Pancreas (tissue), 10 donors: ENCODE results near the gene SEMA7A. TPM values are rescaled to one million over a fixed set of nuclear protein-coding genes. Genes with fewer than 3 reads are reported as not detected.

Source experiments
- ATAC-seq, 4 donors: fragments of 200-7000 bp; cut with Tn5 transposase; one replicate each; pipeline versions ENCODE4 v1.8.0 to v1.9.1; 2020; ENCODE audit warnings: mild to moderate bottlenecking in 4 of 4, moderate library complexity in 4 of 4
- DNase-seq, 6 donors: peaks; one replicate each; pipeline ENCODE4 v3.0.0-alpha.2; 2020
- FAIRE-seq: peaks from 2 replicates; lab custom pipeline; 2012; peaks lifted over from hg19 to GRCh38; lab: Jason Lieb, UNC
- H3K27ac ChIP-seq, 4 donors: fragments of 200-600 bp; sonication (generic); 1 replicate in 3 of 4; 2 replicates in 1 of 4; pipeline versions ENCODE4 v1.5.0 to v1.8.0; 2020
- H3K27me3 ChIP-seq, 4 donors: fragments of 200-600 bp; one replicate each; pipeline ENCODE4 v1.8.0; 2021
- H3K36me3 ChIP-seq, 3 donors: fragments of 200-600 bp; sonication (generic) in 1 of 3; one replicate each; pipeline versions ENCODE4 v1.5.0 to v1.8.0; 2020 to 2021
- H3K4me1 ChIP-seq, 3 donors: fragments of 200-600 bp; one replicate each; pipeline ENCODE4 v1.8.0; 2021
- H3K4me3 ChIP-seq, 4 donors: fragments of 200-600 bp; sonication (generic) in 2 of 4; one replicate each; pipeline versions ENCODE4 v1.5.0 to v1.8.0; 2020 to 2021
- H3K9me3 ChIP-seq, 4 donors: fragments of 200-600 bp; one replicate each; pipeline ENCODE4 v1.8.0; 2021
- CTCF ChIP-seq, 4 donors: fragments of 200-600 bp; sonication (generic) in 3 of 4; IDR thresholded peaks; one replicate each; pipeline versions ENCODE4 v1.5.0 to v1.8.0; 2021; ENCODE audit warnings: antibody characterized with exemption in 4 of 4
- WGBS, 2 donors: extraction: QIAGEN DNeasy Blood & Tissue Kit; methylation state at CpG; one replicate each; pipeline ENCODE4 v1.1.7; 2013; 5-methylcytosine and 5-hydroxymethylcytosine counted together
- intact Hi-C, 3 donors: fragments of 100-400 bp; cut with DNase I; formaldehyde crosslinking; loops; one replicate each; pipeline versions ENCODE4 v1.11.1 to v1.14.2; 2022
- polyA plus RNA-seq, 2 donors: library from polyadenylated mRNA; stranded (reverse); fragments of 200-250 nt; gene quantifications; one replicate each; pipeline ENCODE4 v1.2.3, GENCODE V29; 2013
- total RNA-seq, 6 donors: library from RNA; stranded (reverse); fragmentation: NEBNext Ultra II Directional in 4 of 6; extraction: Animal tissue kit (Norgen Biotek cat#: 25700) in 4 of 6; gene quantifications; one replicate each; pipeline versions ENCODE4 v1.2.1 to v1.2.4, GENCODE V29; 2021 to 2023
- donor health status: healthy with polysubstance abuse.
- donor health status: DM: no; HTN: no; CAD: no; lungs with moderate emphysema.
- donor health status: DM: no; HTN: no; CAD: no.
- donor health status: control.
- donor health status: control.
- donor health status: Bipolar disorder and iron deficiency.
- donor health status: DM: yes; HTN: yes; CAD: no.
- donor health status: DM: no; HTN: no; CAD: no.
- donor health status: DM: no; HTN: no; CAD: no.
- donor health status: DM: yes; HTN: yes; CAD: no.

The SEMA7A gene
- total and polyA plus RNA-seq, 8 donors: 0.37 to 5.6 (median 0.76) TPM

- FAIRE-seq (no peak), ATAC-seq (peak; percentile 73 to 85 (median 82)), DNase-seq (peak in 5 of 6 donors; percentile 32 to 80 (median 70))
- Histone ChIP-seq H3K27me3 (no peaks in the 10 kb centered on the region), H3K4me1 (peaks cover 0 to 4% (median 0%) of the 10 kb centered on the region in 3 donors), H3K27ac (no peak overlapping the region), H3K36me3 (no peaks in the 10 kb centered on the region), H3K4me3 (no peak overlapping the region), H3K9me3 (no peaks in the 10 kb centered on the region)
- intact Hi-C loops: loop anchor here in 2 of 3 donors (5.0 kb wide), 1 partner anchor 57 kb away; no protein-coding TSS in a partner anchor
- WGBS, 2 donors: 0 to 1% methylated on average over 2 of the region's 2 CpGs
- TF ChIP-seq CTCF (IDR thresholded peaks at IDR 0.05): peak; percentile 72 to 91 (median 84)
Measured at GRCh38 chr15:74438721-74439316, 5.1 kb upstream of the SEMA7A start.

DNA sequence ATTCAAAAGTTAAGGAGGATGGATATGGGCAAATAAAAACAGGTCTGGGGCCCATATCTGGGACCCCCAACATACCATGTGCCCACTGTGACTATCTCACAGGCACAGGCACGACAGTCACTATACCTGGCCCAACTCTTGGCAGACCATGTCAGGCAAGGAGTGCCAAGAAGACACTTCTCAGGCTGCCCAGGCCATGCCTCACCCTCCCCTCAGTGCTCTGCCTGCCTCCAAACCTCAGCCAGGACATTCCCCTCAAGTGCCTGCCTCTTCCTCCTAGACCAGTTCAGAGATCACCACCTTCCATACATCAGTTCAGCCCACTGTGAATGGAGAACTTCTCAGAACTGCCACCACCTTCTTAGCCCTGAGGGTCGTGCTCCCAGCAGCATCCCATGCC lies 4.4 kb upstream of the SEMA7A start:
- 47 to 50% methylated on average over 2 of the region's 2 CpGs for WGBS, 2 donors
- H3K4me1 ChIP-seq: peaks cover 0 to 4% (median 1%) of the 10 kb centered on the region in 3 donors
- DNase-seq (no peak), FAIRE-seq (no peak), ATAC-seq (no peak)
- no peaks in the 10 kb centered on the region for H3K9me3 ChIP-seq
- intact Hi-C loops: loop anchor here in 2 of 3 donors (5.0 kb wide), 1 partner anchor 56 kb away; no protein-coding TSS in a partner anchor
- no peak overlapping the region for H3K4me3 ChIP-seq
- H3K27ac ChIP-seq: no peak overlapping the region
- H3K27me3 ChIP-seq: no peaks in the 10 kb centered on the region
- H3K36me3 ChIP-seq: no peaks in the 10 kb centered on the region
- no peak for TF ChIP-seq CTCF (IDR thresholded peaks at IDR 0.05)

DNA sequence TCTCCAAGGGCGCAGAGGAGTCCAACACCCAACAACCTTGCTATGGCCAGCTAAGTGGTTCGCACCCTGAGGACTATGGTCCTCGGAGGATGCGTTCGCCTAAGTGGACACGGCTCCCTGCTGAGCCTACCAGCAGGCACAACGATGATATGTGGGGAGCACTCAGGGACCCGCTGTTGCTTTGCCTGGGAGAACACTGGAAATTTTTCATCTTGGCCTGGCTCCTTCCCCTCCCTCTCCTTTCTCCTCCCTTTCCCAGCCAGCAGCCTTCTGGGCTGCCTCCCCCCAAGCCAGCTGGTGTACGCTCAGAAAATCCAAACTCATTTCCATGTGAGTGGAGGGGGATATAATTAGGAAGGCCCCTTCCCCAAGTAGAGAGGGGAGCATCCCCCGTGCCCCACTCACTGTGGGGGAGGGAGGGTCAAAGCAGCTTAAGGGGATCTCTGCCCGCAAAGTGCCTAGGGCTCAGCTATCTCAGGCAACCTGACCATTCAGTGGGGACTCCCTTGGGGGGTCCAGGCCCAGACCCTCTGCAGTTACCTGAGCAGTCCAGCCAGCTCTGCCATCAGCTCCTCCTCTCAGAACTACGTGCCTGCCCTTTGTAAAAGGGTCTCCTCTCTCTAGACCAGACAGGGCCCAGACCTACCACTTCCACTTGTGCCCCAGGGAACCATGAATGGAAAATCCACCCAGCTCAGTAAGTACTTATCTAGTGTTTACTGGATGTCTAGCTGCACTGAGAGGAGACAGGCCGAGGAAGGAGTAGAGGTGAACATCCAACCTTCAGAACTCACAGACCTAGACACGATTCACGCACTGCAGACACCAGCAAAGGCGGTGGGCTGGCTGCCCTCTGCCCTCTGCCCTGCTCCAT lies 742 bp upstream of the SEMA7A start:
- WGBS, 2 donors: 84 to 86% methylated on average over 16 of the region's 16 CpGs
- H3K27me3 ChIP-seq: no peaks in the 10 kb centered on the region
- H3K36me3 ChIP-seq: no peaks in the 10 kb centered on the region
- DNase-seq (no peak), ATAC-seq (peak in 1 of 4 donors; percentile 4), FAIRE-seq (no peak)
- intact Hi-C loops: loop anchor here in 2 of 3 donors (5.0 kb wide), 1 partner anchor 52 kb away; no protein-coding TSS in a partner anchor
- H3K4me1 ChIP-seq: peaks cover 5 to 13% (median 10%) of the 10 kb centered on the region in 3 donors
- no peak overlapping the region for H3K27ac ChIP-seq
- TF ChIP-seq CTCF (IDR thresholded peaks at IDR 0.05): no peak
- H3K9me3 ChIP-seq: no peaks in the 10 kb centered on the region
- peak overlapping the region in 3 of 4 donors; percentile 51 to 80 (median 67) for H3K4me3 ChIP-seq

GRCh38 chr15:74432968-74433591 lies 678 bp downstream of the SEMA7A start:
- DNase-seq (no peak), ATAC-seq (no peak), FAIRE-seq (no peak)
- H3K4me3 ChIP-seq: peak overlapping the region; percentile 51 to 80 (median 64)
- no peak for TF ChIP-seq CTCF (IDR thresholded peaks at IDR 0.05)
- no peaks in the 10 kb centered on the region for H3K9me3 ChIP-seq
- H3K27me3 ChIP-seq: no peaks in the 10 kb centered on the region
- intact Hi-C loops: no loop called here
- no peaks in the 10 kb centered on the region for H3K36me3 ChIP-seq
- peaks cover 5 to 13% (median 10%) of the 10 kb centered on the region in 3 donors for H3K4me1 ChIP-seq
- H3K27ac ChIP-seq: no peak overlapping the region
- 1 to 2% methylated on average over 20 to 64 of the region's 64 CpGs for WGBS, 2 donors
